Caco-2 (cell line): ENCODE data around the gene C1QC. TPM values are rescaled to one million over a fixed set of nuclear protein-coding genes. Genes with fewer than 3 reads are reported as not detected.
A peak's percentile ranks its signal among the peaks of the same experiment; 100 is the strongest.

Experiments used
- BruUV-seq: library from RNA; stranded (reverse); fragments of 400-500 nt; replicated peaks from 2 replicates; lab custom pipeline; 2021; lab: Mats Ljungman, UMichigan
- CTCF ChIA-PET: fragments of 300-600 bp; sonication (Branson Sonifier 250); formaldehyde crosslinking; loops from one replicate; lab custom pipeline; 2022; ENCODE audit warnings: antibody characterized with exemption; lab: Charles Lee
- POLR2A ChIA-PET: fragments of 300-600 bp; sonication (Branson Sonifier 250); formaldehyde crosslinking; loops from one replicate; lab custom pipeline; 2022; ENCODE audit warnings: antibody characterized with exemption; lab: Charles Lee
- DNase-seq, 2 experiments: peaks; one replicate each; pipeline versions ENCODE4 v3.0.0 to v3.0.0-alpha.2; 2020 to 2022
- H3K27me3 ChIP-seq: replicated peaks from 2 replicates; pipeline ENCODE4 v1.6.0; 2011; ENCODE audit warnings: low read length; ENCODE audit not compliant: control insufficient read depth, insufficient read depth
- H3K36me3 ChIP-seq: 2 replicates; pipeline ENCODE4 v1.5.1; 2011; ENCODE audit warnings: low read length; ENCODE audit not compliant: control insufficient read depth, insufficient read depth
- H3K4me1 ChIP-seq: fragments of 250-450 bp; sonication (Bioruptor Pico); 2 replicates; pipeline ENCODE4 v1.5.1; 2020; ENCODE audit warnings: mild to moderate bottlenecking
- H3K4me3 ChIP-seq: 2 replicates; pipeline ENCODE4 v1.5.1; 2011; ENCODE audit warnings: low read depth, mild to moderate bottlenecking, control low read depth, low read length
- H3K9me3 ChIP-seq: fragments of 250-450 bp; sonication (Bioruptor Pico); 2 replicates; pipeline ENCODE4 v1.5.1; 2020; ENCODE audit warnings: mild to moderate bottlenecking, moderate library complexity
- H3K27ac Mint-ChIP-seq: one replicate; pipeline ENCODE4 v1.8.0; 2022; ENCODE audit warnings: mixed read lengths; ENCODE audit not compliant: unreplicated experiment
- H3K27me3 Mint-ChIP-seq: one replicate; pipeline ENCODE4 v1.8.0; 2022; ENCODE audit warnings: mixed read lengths; ENCODE audit not compliant: insufficient read depth, unreplicated experiment
- H3K36me3 Mint-ChIP-seq: one replicate; pipeline ENCODE4 v1.8.0; 2022; ENCODE audit warnings: mild to moderate bottlenecking, mixed read lengths; ENCODE audit not compliant: insufficient read depth, unreplicated experiment
- H3K4me1 Mint-ChIP-seq: one replicate; pipeline ENCODE4 v1.8.0; 2022; ENCODE audit warnings: low read depth, mixed read lengths; ENCODE audit not compliant: unreplicated experiment
- H3K4me3 Mint-ChIP-seq: one replicate; pipeline ENCODE4 v1.8.0; 2022; ENCODE audit warnings: mild to moderate bottlenecking, moderate library complexity, mixed read lengths; ENCODE audit not compliant: unreplicated experiment
- H3K9me3 Mint-ChIP-seq: one replicate; pipeline ENCODE4 v1.8.0; 2022; ENCODE audit warnings: mixed read lengths; ENCODE audit not compliant: unreplicated experiment
- CTCF ChIP-seq, 2 experiments: fragments of 200-600 bp in 1 of 2; IDR thresholded peaks; 1 replicate in 1 of 2; 2 replicates in 1 of 2; pipeline versions ENCODE4 v1.5.1 to v1.8.0; 2011 to 2022; ENCODE audit warnings: antibody characterized with exemption in 1 of 2, control low read depth in 1 of 2, inconsistent platforms in 1 of 2, low read depth in 1 of 2, low read length in 1 of 2, mild to moderate bottlenecking in 1 of 2, moderate library complexity in 1 of 2; ENCODE audit not compliant: insufficient read depth in 1 of 2, severe bottlenecking in 1 of 2, unreplicated experiment in 1 of 2
- intact Hi-C: fragments of 100-400 bp; cut with micrococcal nuclease; formaldehyde crosslinking; loops from one replicate; pipeline ENCODE4 v1.10.0; 2022; ENCODE audit not compliant: unreplicated experiment
- total RNA-seq: library from RNA; stranded (reverse); gene quantifications from 2 replicates; pipeline ENCODE4 v1.2.3, GENCODE V29; 2022

C1QC gene
- total RNA-seq, 1 experiment from 2014 or later = not detected

GRCh38 chr1:22608361-22608760 is 35.1 kb upstream of the C1QC start:
- H3K27ac Mint-ChIP-seq = no peak overlapping the region
- H3K36me3 ChIP-seq = no peaks in the 10 kb centered on the region
- no peak overlapping the region for H3K4me3 ChIP-seq
- no peak for DNase-seq
- ChIA-PET CTCF (no interaction called here), POLR2A (no interaction called here)
- no peaks in the 10 kb centered on the region for H3K4me1 ChIP-seq
- no peaks in the 10 kb centered on the region for H3K4me1 Mint-ChIP-seq
- H3K9me3 Mint-ChIP-seq = no peaks in the 10 kb centered on the region
- no peaks in the 10 kb centered on the region; the same call in 1 of the 2 replicates for H3K27me3 ChIP-seq
- BruUV-seq = no TSS peak
- intact Hi-C loops = no loop called here
- H3K9me3 ChIP-seq = no peaks in the 10 kb centered on the region
- H3K4me3 Mint-ChIP-seq = no peak overlapping the region
- peaks cover 42% of the 10 kb centered on the region for H3K27me3 Mint-ChIP-seq
- H3K36me3 Mint-ChIP-seq = no peaks in the 10 kb centered on the region
- no peak for TF ChIP-seq CTCF (IDR thresholded peaks at IDR 0.05; ENCODE audit: insufficient read depth in 1 of 2, low read depth in 1 of 2, low read length in 1 of 2, severe bottlenecking in 1 of 2, unreplicated experiment in 1 of 2)

- Mint-ChIP-seq H3K4me1 (no peaks in the 10 kb centered on the region), H3K9me3 (no peaks in the 10 kb centered on the region), H3K4me3 (no peak overlapping the region), H3K27ac (no peak overlapping the region), H3K27me3 (peaks cover 37% of the 10 kb centered on the region), H3K36me3 (no peaks in the 10 kb centered on the region)
- H3K4me1 ChIP-seq = no peaks in the 10 kb centered on the region
- no peaks in the 10 kb centered on the region; the same call in 1 of the 2 replicates for H3K27me3 ChIP-seq
- no peaks in the 10 kb centered on the region for H3K9me3 ChIP-seq
- CTCF ChIA-PET = no interaction called here
- intact Hi-C loops = no loop called here
- no peak for TF ChIP-seq CTCF (IDR thresholded peaks at IDR 0.05; ENCODE audit: insufficient read depth in 1 of 2, low read depth in 1 of 2, low read length in 1 of 2, severe bottlenecking in 1 of 2, unreplicated experiment in 1 of 2)
- H3K4me3 ChIP-seq = no peak overlapping the region
- no peak for DNase-seq
- POLR2A ChIA-PET = no interaction called here
- no TSS peak for BruUV-seq
- H3K36me3 ChIP-seq = no peaks in the 10 kb centered on the region
These were observed 34.1 kb upstream of the C1QC start for GRCh38 chr1:22609291-22609690.

- no peaks in the 10 kb centered on the region for H3K36me3 ChIP-seq
- Mint-ChIP-seq H3K4me1 (no peaks in the 10 kb centered on the region), H3K36me3 (no peaks in the 10 kb centered on the region), H3K9me3 (no peaks in the 10 kb centered on the region), H3K27me3 (peaks cover 27% of the 10 kb centered on the region), H3K4me3 (no peak overlapping the region), H3K27ac (no peak overlapping the region)
- peak; percentile 72 to 79 for DNase-seq
- H3K4me3 ChIP-seq = no peak overlapping the region
- H3K27me3 ChIP-seq = no peaks in the 10 kb centered on the region; the same call in 1 of the 2 replicates
- ChIA-PET POLR2A (no interaction called here), CTCF (no interaction called here)
- H3K9me3 ChIP-seq = no peaks in the 10 kb centered on the region
- BruUV-seq = no TSS peak
- intact Hi-C loops = no loop called here
- no peak for TF ChIP-seq CTCF (IDR thresholded peaks at IDR 0.05; ENCODE audit: insufficient read depth in 1 of 2, low read depth in 1 of 2, low read length in 1 of 2, severe bottlenecking in 1 of 2, unreplicated experiment in 1 of 2)
- no peaks in the 10 kb centered on the region for H3K4me1 ChIP-seq
These were observed 31.9 kb upstream of the C1QC start for GRCh38 chr1:22611530-22611947.
